HepG2 (cell line): ENCODE data around the gene MAPK4. TPM values are rescaled to one million over a fixed set of nuclear protein-coding genes. Genes with fewer than 3 reads are reported as not detected.

Experiments used
- ATAC-seq: fragments of 200-7000 bp; cut with Tn5 transposase; 3 replicates; pipeline ENCODE4 v1.9.1; 2020; ENCODE audit warnings: mild to moderate bottlenecking, moderate library complexity
- BruUV-seq: library from RNA; stranded (reverse); fragments of 400-500 nt; replicated peaks from 2 replicates; lab custom pipeline; 2021; lab: Mats Ljungman, UMichigan
- CTCF ChIA-PET: fragments of 300-600 bp; formaldehyde crosslinking; extraction: SDS; loops from one replicate; lab custom pipeline; 2021; ENCODE audit warnings: low total read pairs, inconsistent platforms, low intra/inter-chr PET ratio; lab: Yijun Ruan, JAX
- POLR2A ChIA-PET: fragments of 350-600 bp; sonication (Branson Sonifier 250); formaldehyde crosslinking; loops from one replicate; lab custom pipeline; 2020; ENCODE audit warnings: antibody characterized with exemption, inconsistent platforms; lab: Yijun Ruan, JAX
- DNase-seq: peaks from one replicate; pipeline ENCODE4 v3.0.0-alpha.2; 2015; ENCODE audit warnings: low spot score
- FAIRE-seq: peaks from 3 replicates; lab custom pipeline; 2011; peaks lifted over from hg19 to GRCh38; lab: Jason Lieb, UNC
- H2AFZ ChIP-seq: one replicate; pipeline ENCODE4 v1.6.1; 2011; ENCODE audit warnings: low read length, inconsistent platforms
- H3K27ac ChIP-seq: fragments of 300-600 bp; 3 replicates; pipeline ENCODE4 v1.8.0; 2011; ENCODE audit warnings: mixed run types, mild to moderate bottlenecking, mixed read lengths, low read length, inconsistent platforms; ENCODE audit not compliant: insufficient read depth; ENCODE audit errors: extremely low read length
- H3K27me3 ChIP-seq, 2 experiments: fragments of 200-600 bp in 1 of 2; 2 replicates in 1 of 2; 3 replicates in 1 of 2; pipeline versions ENCODE4 v1.6.0 to v1.8.0; 2011; ENCODE audit warnings: low read length in 2 of 2, mild to moderate bottlenecking in 2 of 2, moderate library complexity in 2 of 2, inconsistent platforms in 1 of 2; ENCODE audit not compliant: insufficient read depth in 2 of 2, control insufficient read depth in 1 of 2
- H3K36me3 ChIP-seq, 2 experiments: fragments of 200-600 bp in 1 of 2; replicated peaks in 1 of 2; 2 replicates in 1 of 2; 3 replicates in 1 of 2; pipeline versions ENCODE4 v1.5.1 to v1.8.0; 2011; ENCODE audit warnings: low read length in 2 of 2, inconsistent platforms in 1 of 2; ENCODE audit not compliant: insufficient read depth in 2 of 2, control insufficient read depth in 1 of 2
- H3K4me1 ChIP-seq: 2 replicates; pipeline ENCODE4 v1.5.1; 2012; ENCODE audit warnings: low read length, inconsistent platforms; ENCODE audit not compliant: insufficient read depth
- H3K4me2 ChIP-seq: 2 replicates; pipeline ENCODE4 v1.6.0; 2011; ENCODE audit warnings: low read depth, low read length, inconsistent platforms
- H3K4me3 ChIP-seq, 3 experiments: fragments of 200-600 bp in 1 of 3; sonication (generic), shearing (Covaris generic) in 1 of 3; replicated peaks in 1 of 3; 2 replicates each; pipeline ENCODE4 v1.5.1; 2011 to 2016; ENCODE audit warnings: low read length in 3 of 3, inconsistent platforms in 2 of 3, low read depth in 2 of 3, mild to moderate bottlenecking in 2 of 3, control low read depth in 1 of 3, mixed read lengths in 1 of 3; ENCODE audit not compliant: insufficient read depth in 1 of 3
- H3K79me2 ChIP-seq: one replicate; pipeline ENCODE4 v1.6.1; 2011; ENCODE audit warnings: low read length, inconsistent platforms; ENCODE audit not compliant: insufficient read depth
- H3K9ac ChIP-seq: 2 replicates; pipeline ENCODE4 v1.6.0; 2011; ENCODE audit warnings: mild to moderate bottlenecking, low read depth, low read length, inconsistent platforms; ENCODE audit not compliant: insufficient read depth
- H3K9me3 ChIP-seq: 2 replicates; pipeline ENCODE4 v1.5.1; 2012; ENCODE audit warnings: mild to moderate bottlenecking, low read length
- H4K20me1 ChIP-seq: 2 replicates; pipeline ENCODE4 v1.6.0; 2011; ENCODE audit warnings: inconsistent platforms, mild to moderate bottlenecking, low read length, moderate library complexity; ENCODE audit not compliant: insufficient read depth
- CAMTA2 ChIP-seq: sonication (generic); formaldehyde crosslinking; IDR thresholded peaks from 2 replicates; pipeline ENCODE4 v1.4.0; 2020; ENCODE audit warnings: mild to moderate bottlenecking, missing genetic modification reagents, borderline replicate concordance
- CCDC6 ChIP-seq: sonication (generic); formaldehyde crosslinking; IDR thresholded peaks from 2 replicates; pipeline ENCODE4 v1.8.1; 2022; ENCODE audit warnings: mild to moderate bottlenecking, missing genetic modification reagents, moderate library complexity
- CREB1 ChIP-seq, 2 experiments: fragments of 450-650 bp in 1 of 2; IDR thresholded peaks; 2 replicates each; pipeline ENCODE4 v1.6.1; 2016 to 2017; ENCODE audit warnings: control low read depth in 1 of 2, mild to moderate bottlenecking in 1 of 2, missing compliant biosample characterization in 1 of 2, missing genetic modification characterization in 1 of 2
- CSRNP2 ChIP-seq: sonication (generic); formaldehyde crosslinking; conservative IDR thresholded peaks from 2 replicates; pipeline ENCODE4 v1.8.0; 2022; ENCODE audit warnings: low read depth, missing genetic modification reagents
- EP300 ChIP-seq, 3 experiments: sonication (generic) in 1 of 3; formaldehyde crosslinking in 1 of 3; IDR thresholded peaks; 2 replicates each; pipeline versions ENCODE4 v1.5.1 to v1.6.1; 2011 to 2020; ENCODE audit warnings: low read depth in 2 of 3, low read length in 2 of 3, borderline replicate concordance in 1 of 3, improper control_type of control experiment in 1 of 3, mild to moderate bottlenecking in 1 of 3, missing genetic modification reagents in 1 of 3, moderate library complexity in 1 of 3
- FOSL1 ChIP-seq: sonication (generic); formaldehyde crosslinking; IDR thresholded peaks from 2 replicates; pipeline ENCODE4 v1.9.0; 2021; ENCODE audit warnings: missing genetic modification reagents, borderline replicate concordance
- GATA4 ChIP-seq: sonication (generic); IDR thresholded peaks from 2 replicates; pipeline ENCODE4 v1.6.1; 2016; ENCODE audit warnings: antibody characterized with exemption, low read depth, borderline replicate concordance
- NFATC3 ChIP-seq: sonication (generic); formaldehyde crosslinking; IDR thresholded peaks from 2 replicates; pipeline ENCODE4 v1.5.1; 2020; ENCODE audit warnings: mild to moderate bottlenecking, missing genetic modification reagents
- PRMT3 ChIP-seq: sonication (generic); formaldehyde crosslinking; IDR thresholded peaks from 2 replicates; pipeline ENCODE4 v1.8.1; 2022; ENCODE audit warnings: low read depth, mild to moderate bottlenecking, moderate library complexity, missing genetic modification reagents, borderline replicate concordance
- ZNF121 ChIP-seq: sonication (generic); formaldehyde crosslinking; IDR thresholded peaks from 2 replicates; pipeline ENCODE4 v1.5.0; 2020; ENCODE audit warnings: mild to moderate bottlenecking, missing genetic modification reagents
- ZNF343 ChIP-seq: sonication (generic); formaldehyde crosslinking; IDR thresholded peaks from 2 replicates; pipeline ENCODE4 v1.4.0; 2020; ENCODE audit warnings: mild to moderate bottlenecking, missing genetic modification reagents
- ZNF503 ChIP-seq: sonication (generic); formaldehyde crosslinking; IDR thresholded peaks from 2 replicates; pipeline ENCODE4 v1.4.0; 2020; ENCODE audit warnings: missing genetic modification reagents
- ZNF580 ChIP-seq: IDR thresholded peaks from 2 replicates; pipeline ENCODE4 v1.6.1; 2016; ENCODE audit warnings: low read depth, borderline replicate concordance
- ZNF704 ChIP-seq: sonication (generic); formaldehyde crosslinking; IDR thresholded peaks from 2 replicates; pipeline ENCODE4 v1.8.1; 2023; ENCODE audit warnings: mild to moderate bottlenecking, inconsistent platforms, moderate library complexity, missing genetic modification reagents, borderline replicate concordance
- WGBS: methylation state at CpG from one replicate; pipeline ENCODE4 v1.1.6; 2017; ENCODE audit warnings: low lambda C conversion rate; 5-methylcytosine and 5-hydroxymethylcytosine counted together
- in situ Hi-C: cut with HindIII; loops from 2 replicates; pipeline ENCODE4 v1.10.0; 2017; ENCODE audit warnings: low pct_unique_long_range_greater_than_20kb; ENCODE audit not compliant: extremely low pct_ligation_motif_present
- intact Hi-C: fragments of 100-400 bp; cut with micrococcal nuclease; formaldehyde crosslinking; loops from one replicate; pipeline ENCODE4 v1.10.0; 2022; ENCODE audit not compliant: unreplicated experiment
- polyA plus RNA-seq, 8 experiments: library from polyadenylated mRNA; depleted of rRNA in 3 of 8; stranded (reverse) in 7 of 8; unstranded in 1 of 8; fragments of >200 nt; fragmentation: Illumina TruSeq in 4 of 8; extraction: Trizol in 4 of 8; gene quantifications; 2 replicates each; pipeline versions ENCODE4 v1.2.1 to v1.2.3, GENCODE V29; 2011 to 2016; ENCODE audit warnings: low read depth in 4 of 8, missing spikeins in 1 of 8, mixed read lengths in 1 of 8; ENCODE audit not compliant: insufficient read depth in 1 of 8
- total RNA-seq, 5 experiments: library from RNA; depleted of rRNA; stranded (reverse); fragments of >200 nt; fragmentation: Illumina TruSeq; extraction: Trizol; gene quantifications; 2 replicates each; pipeline ENCODE4 v1.2.3, GENCODE V29; 2016; ENCODE audit warnings: low read depth in 1 of 5

Gene MAPK4
- total and polyA plus RNA-seq, 2 of the 13 experiments (the other 11 are each of a cell fraction or from before 2014, with no cell fraction given) = not detected

GRCh38 chr18:50611529-50611941 lies 51.6 kb downstream of the MAPK4 start:
- H2AFZ ChIP-seq = no peak overlapping the region
- WGBS = 0% methylated on average over 2 of the region's 5 CpGs
- ChIA-PET CTCF (no interaction called here), POLR2A (no interaction called here)
- H3K27ac ChIP-seq = no peak overlapping the region
- no peak for TF ChIP-seq PRMT3 (CRISPR knock-in tag)
- TF ChIP-seq ZNF580 (CRISPR knock-in tag) = no peak
- TF ChIP-seq ZNF121 (CRISPR knock-in tag) = no peak
- 0 out of 2 replicates have a peak, but pooled peaks have one; percentile 23 for TF ChIP-seq GATA4
- TF ChIP-seq CCDC6 = no peak
- TF ChIP-seq NFATC3 = no peak
- TF ChIP-seq FOSL1 (CRISPR knock-in tag) = no peak
- no peak for TF ChIP-seq CSRNP2
- TF ChIP-seq EP300 (IDR thresholded peaks at IDR 0.05; ENCODE audit: low read depth in 2 of 2, low read length in 2 of 2) = peak in 1 of 2 experiments; percentile 23; a peak in 1 of 4 replicates
- TF ChIP-seq EP300 (CRISPR knock-in tag; IDR thresholded peaks at IDR 0.05; ENCODE audit: borderline replicate concordance) = no peak
- 0 out of 2 replicates have a peak, but pooled peaks have one; percentile 46 for TF ChIP-seq CREB1 (IDR thresholded peaks at IDR 0.05)
- peak; percentile 36; the same call in 1 of the 2 replicates for TF ChIP-seq CREB1 (CRISPR knock-in tag; IDR thresholded peaks at IDR 0.05)
- TF ChIP-seq CAMTA2 = no peak
- no peak for TF ChIP-seq ZNF704 (CRISPR knock-in tag)
- TF ChIP-seq ZNF503 (CRISPR knock-in tag) = no peak
- TF ChIP-seq ZNF343 (CRISPR knock-in tag) = no peak
- intact Hi-C loops (loop anchor here (5.0 kb wide), 1 partner anchor 529 kb away; no protein-coding TSS in a partner anchor), in situ Hi-C loops (no loop called here)
- no peak overlapping the region for H3K4me3 ChIP-seq
- no peak overlapping the region for H3K9ac ChIP-seq
- H3K4me2 ChIP-seq = peak overlapping the region; percentile 14; the same call in 1 of the 2 replicates
- no peaks in the 10 kb centered on the region for H3K36me3 ChIP-seq
- H3K9me3 ChIP-seq = peaks cover 9% of the 10 kb centered on the region
- H3K79me2 ChIP-seq = no peaks in the 10 kb centered on the region
- peaks cover 45% of the 10 kb centered on the region for H3K4me1 ChIP-seq
- DNase-seq = peak; percentile 50
- ATAC-seq = peak; percentile 8; the same call in 1 of the 3 replicates
- FAIRE-seq = peak; percentile 65
- H3K27me3 ChIP-seq = no peaks in the 10 kb centered on the region
- no TSS peak for BruUV-seq
- H4K20me1 ChIP-seq = no peaks in the 10 kb centered on the region
